DMS79 (cell line): Measurements from ENCODE around the gene ANKRD34B.

ENCODE experiments used
- DNase-seq: peaks from one replicate; lab custom pipeline; 2025; lab: John Stamatoyannopoulos, UW

Gene ANKRD34B

GRCh38 chr5:80569086-80569960 is 757 bp downstream of the ANKRD34B start:
- DNase-seq, result no peak

- no peak for DNase-seq
Observed at GRCh38 chr5:80568251-80568650, 1.8 kb downstream of the ANKRD34B start.

GRCh38 chr5:80566711-80567259 is 3.3 kb downstream of the ANKRD34B start:
- DNase-seq, result no peak

GRCh38 chr5:80565330-80565729 is 4.8 kb downstream of the ANKRD34B start:
- no peak for DNase-seq

GRCh38 chr5:80559244-80559643 is 10.8 kb downstream of the ANKRD34B start:
- DNase-seq, result no peak

GRCh38 chr5:80555099-80555498 is 15.0 kb downstream of the ANKRD34B start:
- DNase-seq, result no peak

GRCh38 chr5:80554646-80555045 is 15.4 kb downstream of the ANKRD34B start:
- no peak for DNase-seq

GRCh38 chr5:80541392-80541791 is 28.7 kb downstream of the ANKRD34B start:
- DNase-seq, result no peak

GRCh38 chr5:80540691-80541090 is 29.4 kb downstream of the ANKRD34B start:
- DNase-seq, result no peak

- no peak for DNase-seq
Observed at GRCh38 chr5:80516826-80517225, 53.3 kb downstream of the ANKRD34B start.

- no peak for DNase-seq
Observed at GRCh38 chr5:80509362-80509761, 60.7 kb downstream of the ANKRD34B start.

- no peak for DNase-seq
Observed at GRCh38 chr5:80508844-80509243, 61.2 kb downstream of the ANKRD34B start.

GRCh38 chr5:80507663-80508062 is 62.4 kb downstream of the ANKRD34B start:
- DNase-seq, result no peak
